Stimulated activated memory B cell treated with anti-CD40 and anti-IgM and Interleukin-4, amounts not matched to agents 10 μg/mL and 1 μg/mL and 100 μg/mL, for 72 hours (primary cell): Measurements from ENCODE around the gene PBOV1.

Experiments used
- ATAC-seq: fragments of 150-1000 bp; cut with Tn5 transposase; 2 replicates; pipeline ENCODE4 v1.10.0; 2021
- H3K27ac Mint-ChIP-seq: one replicate; pipeline ENCODE4 v1.8.0; 2022; ENCODE audit warnings: mild to moderate bottlenecking, mixed read lengths
- H3K27me3 Mint-ChIP-seq: one replicate; pipeline ENCODE4 v1.8.0; 2022; ENCODE audit warnings: mixed read lengths
- H3K36me3 Mint-ChIP-seq: one replicate; pipeline ENCODE4 v1.8.0; 2022; ENCODE audit warnings: mixed read lengths
- H3K4me1 Mint-ChIP-seq: one replicate; pipeline ENCODE4 v1.8.0; 2022; ENCODE audit warnings: mixed read lengths
- H3K4me3 Mint-ChIP-seq: one replicate; pipeline ENCODE4 v1.8.0; 2022; ENCODE audit warnings: mild to moderate bottlenecking, moderate library complexity, mixed read lengths
- H3K9me3 Mint-ChIP-seq: one replicate; pipeline ENCODE4 v1.8.0; 2022; ENCODE audit warnings: mixed read lengths

PBOV1 gene

DNA sequence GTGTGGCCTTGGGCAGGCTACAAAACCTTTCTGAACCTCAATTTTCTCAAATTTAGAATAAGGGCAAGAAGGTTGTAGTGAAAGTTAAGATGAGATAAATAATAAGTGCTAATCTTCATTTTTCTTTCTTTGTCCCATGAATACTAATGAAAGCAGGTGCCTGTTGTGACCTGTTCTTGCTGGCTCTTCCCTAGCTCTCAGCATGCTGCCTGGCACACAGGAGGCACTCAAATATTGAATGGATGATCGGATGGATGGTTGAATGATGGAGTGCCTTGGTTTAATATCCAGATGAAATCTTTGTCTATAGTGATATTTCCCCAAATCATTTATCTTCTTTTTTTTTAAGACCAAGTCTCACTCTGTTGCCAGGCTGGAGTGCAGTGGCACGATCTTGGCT, 15.0 kb downstream of the PBOV1 start:
- Mint-ChIP-seq H3K27ac (no peak overlapping the region), H3K36me3 (no peaks in the 10 kb centered on the region), H3K4me3 (no peak overlapping the region), H3K27me3 (peaks cover 30% of the 10 kb centered on the region), H3K9me3 (peaks cover 7% of the 10 kb centered on the region), H3K4me1 (no peaks in the 10 kb centered on the region)
- ATAC-seq, result no peak

DNA sequence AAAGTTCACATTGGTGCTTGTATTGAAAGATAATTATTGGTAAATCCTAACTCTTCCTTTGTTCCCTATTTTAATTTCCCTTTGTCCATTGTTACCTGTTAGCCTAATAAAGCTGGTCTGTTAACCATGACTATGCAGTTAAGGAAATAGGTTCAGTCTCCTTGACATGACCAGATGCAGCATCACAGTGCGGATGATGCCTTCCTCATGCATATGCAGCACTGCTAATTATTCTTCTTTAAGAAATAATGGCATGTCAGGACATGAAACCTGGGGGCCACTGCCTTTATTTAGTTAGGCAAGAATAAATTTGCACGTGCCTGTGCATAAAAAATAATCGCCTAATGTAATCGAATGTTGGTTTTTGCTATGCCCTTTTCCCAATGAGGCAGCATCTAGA, 16.5 kb downstream of the PBOV1 start:
- Mint-ChIP-seq H3K4me1 (no peaks in the 10 kb centered on the region), H3K9me3 (peaks cover 7% of the 10 kb centered on the region), H3K4me3 (no peak overlapping the region), H3K27me3 (peaks cover 27% of the 10 kb centered on the region), H3K27ac (no peak overlapping the region), H3K36me3 (no peaks in the 10 kb centered on the region)
- ATAC-seq, result no peak

DNA sequence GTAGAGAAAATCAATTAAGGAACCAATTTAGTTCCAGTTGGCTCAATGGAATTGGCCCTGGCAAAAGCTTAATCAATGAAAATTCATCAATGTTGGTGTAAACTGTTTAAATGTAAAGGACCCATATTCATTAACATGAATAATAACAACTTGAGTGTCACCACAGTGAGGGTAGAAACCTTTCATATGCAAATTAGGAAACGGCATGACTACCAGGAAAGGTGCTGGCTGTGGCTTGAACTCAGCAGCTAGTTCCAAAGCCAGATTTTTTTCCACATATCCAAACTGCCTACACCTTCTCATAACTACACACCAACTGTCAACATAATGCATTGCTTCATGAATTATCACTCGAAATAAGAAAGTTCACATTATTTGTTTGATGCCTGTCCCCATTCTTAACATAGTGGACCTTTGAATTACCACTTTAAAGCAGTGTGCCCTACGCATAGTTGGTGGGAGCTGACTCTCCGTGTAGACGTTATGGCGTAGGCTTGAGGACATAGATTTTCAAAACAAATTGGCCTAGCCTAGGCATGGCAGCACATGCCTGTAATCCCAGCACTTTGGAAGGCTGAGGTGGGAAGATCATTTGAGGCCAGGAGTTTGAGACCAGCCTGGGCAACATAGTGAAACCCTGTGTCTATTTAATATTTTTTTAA, 19.7 kb downstream of the PBOV1 start:
- Mint-ChIP-seq H3K4me3 (no peak overlapping the region), H3K27me3 (peaks cover 20% of the 10 kb centered on the region), H3K27ac (no peak overlapping the region), H3K36me3 (no peaks in the 10 kb centered on the region), H3K9me3 (peaks cover 7% of the 10 kb centered on the region), H3K4me1 (no peaks in the 10 kb centered on the region)
- no peak for ATAC-seq

DNA sequence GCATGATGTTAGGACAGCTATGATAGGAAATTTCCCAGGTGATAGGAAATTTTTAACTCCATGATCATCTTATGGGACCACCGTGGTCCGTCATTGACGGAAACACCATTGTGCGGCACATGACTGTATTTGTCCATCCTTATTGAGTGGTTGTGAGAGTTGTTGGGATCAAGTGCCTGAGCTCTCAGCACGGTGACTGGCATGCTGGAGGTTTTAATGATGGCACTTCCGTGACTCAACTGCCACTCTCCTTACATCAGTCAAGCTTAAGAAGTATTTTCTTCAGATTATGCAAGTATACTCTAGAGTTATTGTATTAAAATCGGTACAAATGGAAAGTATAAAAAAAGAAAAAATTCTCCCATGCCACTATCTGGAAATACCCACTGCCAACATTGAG, 20.7 kb downstream of the PBOV1 start:
- no peak overlapping the region for H3K4me3 Mint-ChIP-seq

DNA sequence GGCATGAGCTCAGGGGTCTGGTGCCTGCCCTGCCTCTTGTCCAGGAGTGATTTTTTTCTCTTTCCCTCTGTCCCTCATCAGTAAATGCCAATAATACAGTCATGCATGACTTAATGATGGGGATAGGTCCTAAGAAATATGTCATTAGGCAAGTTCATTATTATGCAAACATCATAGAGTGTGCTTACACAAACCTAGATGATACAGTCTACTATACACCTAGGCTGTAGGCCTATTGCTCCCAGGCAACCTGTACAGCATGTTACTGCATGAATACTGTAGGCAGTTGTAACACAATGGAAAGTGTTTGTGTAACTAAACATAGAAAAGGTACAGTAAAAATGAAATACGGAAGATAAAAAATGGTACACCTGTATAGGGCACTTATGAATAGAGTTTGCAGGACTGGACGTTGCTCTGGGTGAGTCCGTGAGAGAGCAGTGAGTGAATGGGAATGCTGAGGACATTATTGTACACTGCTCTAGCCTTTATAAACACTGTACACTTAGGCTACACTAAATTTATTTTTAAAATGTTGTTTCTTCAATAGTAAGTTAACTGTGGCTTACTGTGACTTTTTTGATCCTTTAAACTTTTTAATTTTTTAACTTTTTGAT, 22.1 kb downstream of the PBOV1 start:
- peaks cover 7% of the 10 kb centered on the region for H3K9me3 Mint-ChIP-seq

More for the DNA sequence above, 20.7 kb downstream of the PBOV1 start:
- Mint-ChIP-seq H3K4me1 (no peaks in the 10 kb centered on the region), H3K36me3 (no peaks in the 10 kb centered on the region), H3K27me3 (peaks cover 20% of the 10 kb centered on the region), H3K27ac (no peak overlapping the region), H3K9me3 (peaks cover 7% of the 10 kb centered on the region)
- ATAC-seq, result no peak

DNA sequence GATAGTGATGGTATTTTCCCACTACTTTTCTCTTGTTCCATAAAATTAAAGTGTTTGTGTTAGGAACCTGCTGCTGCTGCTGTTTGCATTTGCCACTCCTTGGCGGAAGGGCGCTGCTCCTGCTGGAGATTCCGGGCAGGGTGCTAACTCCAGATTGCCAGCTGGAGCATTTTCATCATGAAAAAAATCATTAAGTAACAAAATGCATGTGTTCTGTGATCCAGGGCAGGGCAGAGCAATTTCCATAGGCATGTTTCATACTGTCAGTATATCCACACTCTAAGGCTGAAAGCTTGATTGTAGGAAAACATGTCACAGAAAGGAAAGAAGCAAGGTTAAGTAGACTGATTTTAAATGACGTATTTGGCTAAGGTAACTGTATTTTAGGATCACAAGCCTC, 24.0 kb downstream of the PBOV1 start:
- peaks cover under 1% of the 10 kb centered on the region for H3K27me3 Mint-ChIP-seq
- H3K4me1 Mint-ChIP-seq, result no peaks in the 10 kb centered on the region
- no peak overlapping the region for H3K27ac Mint-ChIP-seq
- H3K9me3 Mint-ChIP-seq, result no peaks in the 10 kb centered on the region
- ATAC-seq, result no peak
- H3K36me3 Mint-ChIP-seq, result no peaks in the 10 kb centered on the region
- H3K4me3 Mint-ChIP-seq, result no peak overlapping the region

More for the DNA sequence above, 22.1 kb downstream of the PBOV1 start:
- Mint-ChIP-seq H3K27ac (no peak overlapping the region), H3K27me3 (peaks cover 19% of the 10 kb centered on the region), H3K36me3 (no peaks in the 10 kb centered on the region), H3K4me1 (no peaks in the 10 kb centered on the region), H3K4me3 (no peak overlapping the region)
- no peak for ATAC-seq

DNA sequence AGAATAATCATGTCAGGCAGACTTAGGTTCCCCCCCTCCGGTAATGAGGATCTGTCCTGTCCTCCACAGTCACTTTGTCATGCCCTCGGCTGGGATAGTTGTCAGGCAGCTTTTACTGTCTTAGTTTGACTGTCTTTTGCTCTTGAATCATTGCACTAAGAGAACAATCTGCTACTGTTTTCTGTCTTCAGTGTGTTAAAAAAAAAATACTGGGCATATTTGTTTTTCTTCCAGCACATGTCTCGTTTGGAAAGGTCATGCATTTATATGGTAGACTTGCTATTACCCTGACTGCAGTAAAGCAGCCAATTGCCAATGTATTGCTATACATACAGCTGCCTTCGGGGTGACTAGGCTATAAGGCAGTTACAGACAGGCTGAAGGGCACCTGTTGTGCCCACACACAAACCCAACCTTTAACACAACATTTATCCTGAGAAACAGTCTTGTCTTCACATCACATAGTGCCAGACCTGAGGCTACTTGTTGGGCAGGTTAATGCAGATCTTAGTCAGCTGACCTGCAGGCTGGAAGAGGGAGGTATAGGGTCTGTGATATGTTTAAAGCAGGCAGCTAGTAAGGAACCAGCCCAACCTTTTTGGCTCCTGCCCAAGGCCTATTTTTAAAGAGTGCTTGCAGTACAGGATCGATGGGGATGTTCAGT, 29.9 kb downstream of the PBOV1 start:
- H3K27me3 Mint-ChIP-seq, result peaks cover 21% of the 10 kb centered on the region
- H3K36me3 Mint-ChIP-seq, result no peaks in the 10 kb centered on the region
- no peak overlapping the region for H3K4me3 Mint-ChIP-seq
- no peak for ATAC-seq
- no peak overlapping the region for H3K27ac Mint-ChIP-seq
- no peaks in the 10 kb centered on the region for H3K9me3 Mint-ChIP-seq
- no peaks in the 10 kb centered on the region for H3K4me1 Mint-ChIP-seq

DNA sequence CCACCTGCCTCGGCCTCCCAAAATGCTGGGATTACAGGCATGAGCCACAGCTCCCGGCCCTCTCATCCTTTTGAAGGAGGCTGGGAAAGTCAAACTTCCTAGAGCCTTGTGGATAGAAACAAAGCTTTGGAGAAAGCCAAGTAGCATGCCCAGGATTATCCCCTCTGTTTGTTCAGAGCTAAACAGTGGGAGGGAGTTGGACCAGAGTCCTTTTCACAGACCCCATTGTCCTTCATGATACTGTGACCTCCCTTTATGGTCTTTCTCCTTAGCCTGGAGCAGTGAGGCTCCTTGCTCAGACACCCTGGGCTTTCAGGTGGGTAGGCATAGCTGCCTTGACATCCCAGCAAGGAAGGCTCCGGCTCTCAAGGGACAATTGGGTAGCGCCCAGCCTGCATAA, 31.1 kb downstream of the PBOV1 start:
- no peak overlapping the region for H3K4me3 Mint-ChIP-seq
- H3K4me1 Mint-ChIP-seq, result no peaks in the 10 kb centered on the region
- H3K36me3 Mint-ChIP-seq, result no peaks in the 10 kb centered on the region
- no peak overlapping the region for H3K27ac Mint-ChIP-seq
- peaks cover 31% of the 10 kb centered on the region for H3K27me3 Mint-ChIP-seq
- no peak for ATAC-seq
- no peaks in the 10 kb centered on the region for H3K9me3 Mint-ChIP-seq

DNA sequence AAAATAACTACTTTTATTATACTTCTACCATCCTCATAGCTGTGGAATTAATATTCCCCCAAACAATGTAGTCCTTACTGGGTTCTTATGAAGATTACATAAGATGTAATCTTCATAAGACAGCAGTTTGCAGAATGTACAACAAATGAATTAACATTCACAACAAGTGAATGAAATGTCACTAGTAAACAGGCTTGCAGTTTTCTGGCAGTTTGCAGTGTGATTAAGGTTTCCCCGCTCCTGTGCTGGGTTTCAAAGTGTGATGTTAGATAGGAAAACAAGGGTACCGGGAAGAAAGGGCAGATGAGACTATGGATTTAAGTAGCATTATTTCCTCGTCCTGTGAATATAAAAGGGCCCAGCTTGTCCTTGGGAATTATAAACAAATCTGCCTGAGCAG, 34.1 kb downstream of the PBOV1 start:
- H3K4me3 Mint-ChIP-seq, result no peak overlapping the region
- H3K27ac Mint-ChIP-seq, result no peak overlapping the region
- H3K4me1 Mint-ChIP-seq, result no peaks in the 10 kb centered on the region
- peaks cover 4% of the 10 kb centered on the region for H3K9me3 Mint-ChIP-seq
- H3K27me3 Mint-ChIP-seq, result peaks cover 29% of the 10 kb centered on the region
- no peak for ATAC-seq
- H3K36me3 Mint-ChIP-seq, result no peaks in the 10 kb centered on the region

DNA sequence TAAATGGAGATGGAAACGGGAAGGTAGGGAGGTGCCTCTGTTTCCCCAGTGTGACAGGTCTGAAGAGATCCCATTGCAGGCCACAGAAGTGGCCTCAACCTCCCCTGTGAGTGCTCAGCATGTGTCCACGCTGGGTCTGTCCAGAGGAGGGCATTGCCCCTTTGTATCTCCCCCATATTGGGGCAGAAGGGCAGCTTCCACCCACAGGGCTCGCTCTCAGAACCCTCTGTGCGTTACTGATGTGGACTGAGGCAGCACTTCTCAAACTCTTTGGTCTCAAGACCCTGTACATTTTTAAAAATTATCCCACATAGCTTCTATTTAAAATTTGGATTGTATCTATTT, 34.5 kb downstream of the PBOV1 start:
- no peak overlapping the region for H3K4me3 Mint-ChIP-seq
- H3K4me1 Mint-ChIP-seq, result no peaks in the 10 kb centered on the region
- no peak for ATAC-seq
- peaks cover 25% of the 10 kb centered on the region for H3K27me3 Mint-ChIP-seq
- H3K27ac Mint-ChIP-seq, result no peak overlapping the region
- H3K36me3 Mint-ChIP-seq, result no peaks in the 10 kb centered on the region
- H3K9me3 Mint-ChIP-seq, result peaks cover 4% of the 10 kb centered on the region

DNA sequence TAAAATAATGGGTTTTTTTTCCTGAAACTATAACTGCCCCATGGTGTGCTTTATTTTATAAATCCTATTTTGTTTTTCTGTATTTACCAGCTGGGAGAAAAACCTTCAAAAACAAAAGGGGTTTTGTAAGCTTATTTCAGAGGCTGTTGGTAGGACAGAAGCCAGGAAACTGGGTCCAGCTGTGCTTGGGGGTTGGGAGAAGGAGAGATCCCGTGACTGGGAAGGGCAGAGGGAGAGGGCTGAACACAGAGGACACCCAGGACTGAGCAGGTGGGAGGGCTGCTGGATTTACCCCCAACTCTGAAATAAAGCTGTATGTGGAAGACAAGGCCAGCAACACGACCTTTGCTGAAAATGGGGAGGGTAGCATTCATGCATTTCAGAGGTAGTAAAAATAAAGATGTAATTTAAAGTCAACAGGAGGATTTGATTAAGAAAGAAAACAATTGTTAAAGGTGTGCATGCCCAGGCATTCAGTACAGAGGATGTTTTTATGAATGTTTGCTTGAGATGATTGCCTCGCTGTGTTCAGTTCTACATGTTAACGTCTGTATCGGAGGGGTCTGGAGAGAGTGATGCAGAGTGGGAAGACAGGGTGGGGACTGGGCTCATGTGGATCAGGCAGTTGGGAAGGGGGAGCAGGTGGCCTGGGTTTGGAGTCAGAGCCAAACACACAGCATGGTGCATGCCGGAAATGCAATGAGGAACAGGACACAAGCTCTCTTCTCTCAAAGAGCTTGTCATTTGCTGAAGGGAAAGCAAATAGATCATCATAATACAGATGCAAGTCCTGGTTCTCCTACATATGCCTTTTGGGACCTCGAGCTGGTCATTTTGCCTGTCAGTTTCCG, 35.1 kb downstream of the PBOV1 start:
- peaks cover 8% of the 10 kb centered on the region for H3K9me3 Mint-ChIP-seq
- H3K4me3 Mint-ChIP-seq, result no peak overlapping the region

DNA sequence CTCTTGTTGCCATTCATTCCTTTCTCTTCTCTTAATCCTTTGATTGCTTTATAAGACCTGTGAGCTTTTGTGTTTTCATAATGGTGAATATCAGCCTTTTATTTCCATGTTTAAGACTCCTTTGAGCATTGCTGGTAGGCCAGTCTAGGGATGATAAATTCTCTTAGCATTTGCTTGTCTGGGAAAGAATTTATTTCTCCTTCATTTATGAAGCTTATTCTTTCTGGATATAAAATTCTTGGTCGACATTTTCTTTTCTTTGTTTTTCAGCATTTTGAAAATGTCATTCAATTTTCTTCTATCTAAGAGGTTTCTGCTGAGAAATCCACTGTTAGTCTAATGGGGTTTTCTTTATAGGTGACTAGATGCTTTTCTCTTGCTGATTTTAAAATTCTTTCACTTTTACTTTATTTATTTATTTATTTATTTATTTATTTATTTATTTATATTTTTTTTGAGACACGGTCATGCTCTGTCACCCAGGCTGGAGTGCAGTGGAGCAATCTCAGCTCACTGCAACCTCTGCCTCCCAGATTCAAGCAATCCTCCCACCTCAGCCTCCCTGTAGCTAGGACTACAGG, 41.5 kb downstream of the PBOV1 start:
- H3K27ac Mint-ChIP-seq, result no peak overlapping the region
- ATAC-seq, result no peak
- peaks cover 11% of the 10 kb centered on the region for H3K27me3 Mint-ChIP-seq
- no peaks in the 10 kb centered on the region for H3K4me1 Mint-ChIP-seq
- H3K9me3 Mint-ChIP-seq, result peaks cover 18% of the 10 kb centered on the region
- no peak overlapping the region for H3K4me3 Mint-ChIP-seq
- H3K36me3 Mint-ChIP-seq, result peaks cover 5% of the 10 kb centered on the region

More for the DNA sequence above, 35.1 kb downstream of the PBOV1 start:
- H3K27ac Mint-ChIP-seq, result no peak overlapping the region
- H3K36me3 Mint-ChIP-seq, result no peaks in the 10 kb centered on the region
- no peak for ATAC-seq
- H3K4me1 Mint-ChIP-seq, result no peaks in the 10 kb centered on the region
- peaks cover 19% of the 10 kb centered on the region for H3K27me3 Mint-ChIP-seq

DNA sequence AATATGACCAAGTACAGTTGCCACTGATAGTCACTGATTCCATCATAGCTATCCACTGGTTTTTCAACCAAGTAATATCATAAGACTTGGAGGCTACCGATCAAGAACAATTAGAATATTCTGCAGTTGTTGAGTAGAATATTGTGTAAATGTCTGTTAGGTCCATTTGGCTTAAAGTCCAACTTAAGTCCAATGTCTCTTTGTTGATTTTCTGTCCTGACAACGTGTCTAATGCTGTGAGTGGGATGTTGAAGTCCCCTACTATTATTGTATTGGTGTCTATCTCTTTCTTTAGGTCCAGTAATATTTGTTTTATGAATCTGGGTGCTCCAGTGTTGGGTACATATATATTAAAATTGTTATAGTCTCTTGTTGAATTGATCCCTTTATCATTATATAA, 42.7 kb downstream of the PBOV1 start:
- Mint-ChIP-seq H3K4me3 (no peak overlapping the region), H3K36me3 (peaks cover 5% of the 10 kb centered on the region), H3K27me3 (peaks cover 11% of the 10 kb centered on the region), H3K9me3 (peaks cover 18% of the 10 kb centered on the region), H3K27ac (no peak overlapping the region), H3K4me1 (no peaks in the 10 kb centered on the region)
- no peak for ATAC-seq
